CD4-positive, alpha-beta T cell treated with Interleukin-2 at 100 ng/mL for 4 hours (primary cell): ENCODE measurements around the gene SPATA32.
"Not testable (repeated sequence)": the region's sequence is repeated elsewhere in the genome, so short reads cannot be mapped to it uniquely, and the experiment has no call there.

ENCODE experiments used
- DNase-seq: peaks from one replicate; pipeline ENCODE4 v3.0.0-alpha.2; 2020; ENCODE audit warnings: low spot score

Gene SPATA32

DNA sequence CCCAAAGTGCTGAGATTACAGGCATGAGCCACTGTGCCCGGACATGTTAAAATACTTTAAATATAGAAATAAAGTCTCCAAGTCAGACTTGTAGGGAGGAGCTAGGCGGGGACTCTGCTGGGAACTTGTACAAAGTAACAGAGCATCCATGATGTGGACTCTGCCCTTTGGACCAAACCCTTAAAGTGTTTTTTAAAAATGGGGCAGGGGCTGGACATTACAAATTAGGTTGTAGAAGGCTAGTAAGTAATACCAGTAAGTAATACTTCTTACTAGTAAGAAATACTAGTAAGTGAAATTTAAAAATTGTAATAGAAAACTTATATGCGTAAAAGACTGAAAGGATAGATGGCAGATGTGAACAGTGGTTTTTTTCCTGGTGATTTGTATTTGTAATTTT is 9.7 kb upstream of the SPATA32 start:
- no peak for DNase-seq

DNA sequence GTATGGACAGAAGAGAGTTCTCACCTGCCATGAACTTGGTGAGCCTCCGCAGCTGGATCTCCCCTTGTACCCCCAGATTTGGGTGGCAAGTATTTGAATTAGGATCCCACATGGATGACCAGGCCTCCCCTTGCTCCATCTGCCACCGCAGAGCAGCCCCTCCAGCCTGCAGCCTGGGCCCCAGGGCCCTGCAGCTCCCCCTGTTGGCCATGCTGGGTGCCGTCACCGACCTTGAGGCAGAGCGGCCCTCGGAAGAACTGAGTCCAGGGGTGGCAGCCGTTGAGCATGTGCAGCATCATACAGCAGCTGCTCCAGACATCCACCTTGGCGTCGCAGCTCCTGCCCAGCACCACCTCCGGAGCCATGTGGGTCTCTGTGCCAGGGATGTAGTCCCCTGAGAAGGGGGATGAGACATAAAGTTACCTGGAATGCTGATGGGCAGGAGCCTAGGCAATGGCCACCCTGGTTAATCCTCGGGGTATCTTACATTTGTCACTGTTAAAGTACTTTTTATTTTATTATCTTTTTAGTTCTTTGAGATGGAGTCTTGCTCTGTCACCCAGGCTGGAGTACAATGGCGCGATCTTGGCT is 9.0 kb upstream of the SPATA32 start:
- peak; percentile 51 for DNase-seq

DNA sequence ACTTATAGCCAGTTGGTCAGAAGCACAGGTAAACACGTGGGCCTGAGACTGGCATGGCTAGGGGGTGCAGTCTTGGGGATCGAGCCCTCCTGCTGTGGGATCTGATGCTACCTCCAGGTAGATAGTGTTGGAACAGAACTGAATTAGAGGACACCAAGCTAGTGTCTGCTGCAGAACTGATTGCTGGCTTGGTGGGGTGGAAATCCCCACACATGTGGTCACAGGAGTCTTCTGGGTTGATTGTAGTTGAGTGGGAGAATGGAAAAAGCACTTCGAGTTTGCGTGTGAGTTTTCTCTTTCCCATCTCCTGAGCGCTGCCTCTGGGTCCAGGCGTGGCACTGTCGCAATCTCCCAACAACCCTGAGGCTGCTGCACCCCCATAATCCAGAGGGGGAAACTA is 8.0 kb upstream of the SPATA32 start:
- DNase-seq, result no peak

DNA sequence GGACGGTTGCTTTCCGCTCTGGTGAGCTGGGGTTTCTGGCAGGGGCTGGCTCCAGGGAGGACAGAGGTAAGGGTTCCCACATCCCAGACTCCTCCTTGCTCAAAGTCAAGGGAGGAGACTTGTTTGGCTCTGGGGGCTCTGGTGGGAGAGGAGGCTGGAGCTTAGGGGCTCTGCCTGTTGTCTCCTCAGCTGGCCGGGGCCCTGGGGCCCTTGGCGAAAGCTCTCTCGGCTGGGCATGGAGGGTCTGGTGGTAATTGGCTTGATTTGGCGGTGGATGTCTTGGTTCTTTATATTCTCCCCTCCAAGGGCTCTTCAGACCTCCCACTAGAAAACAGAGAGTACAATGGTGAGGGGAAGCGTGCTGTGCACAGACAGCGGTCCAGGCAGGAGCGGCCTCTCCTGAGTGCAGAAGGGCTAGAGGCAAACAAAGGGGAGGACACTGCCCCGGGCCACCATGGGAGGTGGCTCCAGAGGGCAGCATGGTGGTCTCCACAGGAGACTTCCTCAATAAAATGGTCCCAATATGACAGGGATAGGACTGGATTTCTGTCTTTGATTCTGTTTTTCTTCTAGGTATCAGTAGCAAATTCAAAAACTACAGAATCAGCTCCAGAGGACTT is 5.7 kb upstream of the SPATA32 start:
- no peak for DNase-seq

DNA sequence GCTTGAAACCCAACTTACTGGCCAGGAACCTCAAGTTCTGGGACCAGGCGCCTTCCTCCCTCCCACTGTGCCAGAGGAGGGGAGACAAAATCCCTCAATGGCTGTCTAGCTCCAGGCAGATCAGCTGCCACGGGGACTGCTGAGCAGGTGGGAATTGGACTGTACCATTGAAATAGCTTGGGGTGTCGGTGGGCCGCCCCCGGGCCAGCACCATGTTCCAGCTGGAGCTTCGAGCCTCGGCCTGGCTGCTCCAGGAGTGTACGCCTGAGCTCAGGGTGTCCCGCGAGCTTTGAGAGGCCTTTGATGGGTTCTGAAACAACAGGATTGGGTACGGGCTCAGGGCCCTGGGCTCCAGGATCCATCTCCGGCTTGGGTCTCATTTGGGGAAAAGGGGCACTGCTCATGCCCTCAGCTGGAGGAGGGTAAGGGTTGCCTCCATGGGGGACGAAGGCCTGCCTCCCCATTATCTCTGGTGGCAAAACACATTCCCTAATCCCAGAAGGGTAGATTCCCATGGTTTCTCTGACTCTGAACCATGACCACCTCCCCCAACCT is 4.6 kb upstream of the SPATA32 start:
- no peak for DNase-seq

DNA sequence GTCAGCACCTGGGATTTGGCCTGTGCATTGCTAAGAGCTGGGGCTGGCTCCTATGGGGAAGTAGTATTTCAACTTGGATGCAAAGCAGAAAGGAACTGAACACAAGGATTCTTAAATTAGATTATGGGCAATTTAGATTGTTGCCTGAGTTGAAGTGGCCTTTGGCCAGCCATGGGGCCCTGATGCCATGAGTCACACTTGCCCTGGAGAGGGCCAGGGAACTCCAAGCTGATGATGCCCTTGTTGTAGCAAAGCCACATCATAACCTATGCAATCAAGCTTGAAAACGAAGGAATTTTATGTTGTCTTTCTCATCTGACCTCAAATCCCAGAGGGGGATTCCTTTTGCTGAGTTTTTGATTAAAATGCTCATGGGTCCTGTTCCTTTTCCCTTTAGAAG is 3.9 kb upstream of the SPATA32 start:
- no peak for DNase-seq

DNA sequence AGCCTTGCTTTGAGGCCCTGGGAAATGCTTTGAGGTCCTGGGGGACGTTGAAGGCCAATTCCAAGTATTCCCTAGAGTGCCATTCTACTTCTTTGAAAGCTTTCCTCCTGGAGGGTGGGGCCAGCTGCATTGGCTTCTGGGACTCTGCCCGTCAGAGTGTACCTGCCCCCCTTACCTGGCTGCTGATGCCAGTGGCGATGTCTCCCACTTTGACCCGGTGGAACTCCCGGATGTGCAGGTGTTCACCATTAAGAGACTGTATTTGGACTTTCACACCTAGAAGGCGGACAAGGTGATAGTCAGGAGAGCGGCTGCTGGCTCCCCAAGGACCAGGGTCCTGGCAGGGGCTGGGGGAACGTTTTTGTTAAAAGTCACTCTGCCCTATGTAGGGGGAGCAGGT is 3.1 kb upstream of the SPATA32 start:
- DNase-seq, result no peak

DNA sequence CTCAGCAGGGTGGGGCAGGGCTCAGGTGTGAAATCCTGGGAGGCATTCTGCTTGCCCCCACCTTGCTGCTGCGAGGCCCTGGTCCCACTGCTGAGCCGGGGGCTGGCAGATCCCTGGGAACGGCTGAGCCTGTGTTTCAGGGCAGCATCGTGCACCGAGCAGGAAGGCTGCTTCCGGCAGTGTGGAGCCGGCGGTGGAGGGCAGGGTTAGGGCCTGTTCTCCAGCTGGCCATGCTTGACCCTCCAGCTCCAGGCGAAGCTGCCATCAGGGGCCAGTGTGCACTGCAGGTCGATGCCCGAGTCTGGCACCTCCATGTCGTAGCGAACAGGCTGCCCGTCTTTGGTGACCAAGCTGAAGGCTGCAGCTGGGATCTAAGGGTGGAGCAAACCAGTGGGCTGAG is 2.5 kb upstream of the SPATA32 start:
- no peak for DNase-seq

DNA sequence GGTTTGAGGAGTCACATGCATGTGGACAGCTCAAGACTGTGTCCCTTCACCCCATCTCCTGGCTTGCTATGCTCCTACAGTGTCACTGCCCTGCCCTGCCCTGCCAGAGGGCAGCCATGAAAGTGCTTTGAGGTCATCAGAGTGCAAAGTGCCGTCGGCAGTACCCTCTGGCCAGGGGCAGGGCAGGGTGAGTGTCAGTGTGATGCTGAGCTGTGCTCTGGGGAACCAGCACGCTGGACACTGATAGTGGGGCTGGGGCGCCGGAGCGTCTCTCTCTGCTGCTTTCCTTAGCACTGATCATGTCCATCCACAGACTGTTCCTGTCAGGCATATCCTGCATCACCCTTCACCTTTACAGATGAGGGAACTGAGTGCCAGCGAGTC is 1.6 kb upstream of the SPATA32 start:
- DNase-seq, result no peak

DNA sequence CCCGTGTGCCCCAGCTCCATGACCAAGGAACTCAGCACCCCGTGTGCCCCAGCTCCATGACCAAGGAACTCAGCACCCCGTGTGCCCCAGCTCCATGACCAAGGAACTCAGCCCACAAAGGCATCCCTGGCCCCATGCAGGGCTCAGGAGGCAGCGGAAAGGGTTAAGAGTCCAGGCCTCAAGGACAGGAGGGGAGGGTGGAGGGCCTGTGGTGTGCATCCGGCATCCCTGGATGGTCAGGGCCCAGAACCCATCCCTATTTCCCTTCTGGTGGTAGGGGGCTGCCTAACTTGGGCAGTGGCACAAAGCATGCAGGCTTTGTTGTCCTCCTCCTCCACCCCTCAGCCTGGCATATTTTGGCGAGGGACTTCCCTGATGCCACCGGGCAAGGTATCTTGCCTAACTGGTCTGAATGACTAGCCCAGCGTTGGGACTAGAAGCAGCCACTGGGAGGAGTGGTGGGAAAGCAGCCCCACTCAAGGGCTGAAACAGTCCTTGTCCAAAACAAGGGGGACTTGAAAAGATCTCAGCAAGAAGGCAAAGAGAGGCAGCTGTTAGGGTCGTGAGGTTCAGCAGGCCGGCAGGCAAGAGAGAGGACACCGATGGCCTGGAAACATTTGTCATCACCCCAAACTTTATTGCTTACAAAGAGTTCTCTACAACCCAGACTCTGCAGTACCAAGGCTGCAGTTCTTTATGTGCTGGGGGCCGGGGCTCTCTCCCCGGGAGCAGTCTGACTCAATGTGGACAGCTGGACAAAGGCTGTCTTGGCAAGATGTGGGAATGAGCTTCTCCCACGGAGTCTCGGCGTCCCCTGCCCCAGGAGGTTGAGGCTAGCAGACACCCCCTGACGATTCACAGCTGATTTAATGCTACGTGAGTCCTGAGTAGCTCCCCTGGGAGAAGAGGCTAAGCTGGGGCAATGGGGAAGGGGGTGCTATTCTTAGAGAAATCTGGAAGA is 902 bp upstream of the SPATA32 start:
- DNase-seq, result no peak

DNA sequence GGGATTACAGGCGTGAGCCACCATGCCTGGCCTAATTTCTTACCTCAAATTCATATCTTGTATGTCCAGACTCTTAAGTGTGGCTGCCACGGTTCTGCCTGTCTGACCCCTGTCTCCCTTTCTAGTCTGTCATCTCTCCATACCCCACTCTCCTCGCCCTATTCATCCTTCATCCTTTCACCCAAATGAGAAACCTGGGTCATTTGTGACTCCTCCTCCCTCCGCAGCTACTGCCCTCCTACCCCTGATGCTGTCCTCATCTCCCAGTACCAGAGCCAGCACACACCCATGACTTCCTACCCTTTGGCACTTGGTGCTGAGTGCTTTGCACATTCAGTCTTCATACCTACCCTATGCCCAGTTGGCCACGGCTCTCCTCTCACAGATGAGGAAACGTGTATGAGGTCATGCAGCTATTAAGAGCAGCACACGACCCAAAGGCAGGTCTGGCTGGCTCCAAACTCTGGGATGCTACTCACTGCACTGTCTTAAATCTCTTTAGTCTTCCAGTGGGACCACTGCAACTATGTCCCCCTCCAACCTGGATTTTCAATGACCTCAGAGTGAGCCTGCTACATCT is 1.6 kb downstream of the SPATA32 start:
- no peak for DNase-seq

DNA sequence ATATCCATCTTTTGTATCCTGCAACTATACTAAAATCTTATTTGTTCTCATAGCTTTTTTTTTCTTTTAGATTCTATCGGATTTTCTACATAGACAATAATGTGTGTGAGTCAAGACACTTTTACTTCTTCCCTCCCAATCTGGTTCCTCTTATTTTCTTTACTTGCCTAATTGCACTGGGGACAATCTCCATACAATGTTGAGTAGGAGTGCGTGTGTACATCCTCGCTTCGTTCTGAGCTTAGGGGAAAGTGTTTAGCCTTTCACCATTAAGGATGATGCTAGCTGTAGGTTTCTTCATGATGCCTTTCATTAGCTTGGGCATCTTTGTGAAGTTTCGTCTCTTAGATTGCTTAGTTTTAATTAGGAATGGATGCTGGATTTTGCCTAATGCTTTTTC is 2.9 kb downstream of the SPATA32 start:
- no peak for DNase-seq

DNA sequence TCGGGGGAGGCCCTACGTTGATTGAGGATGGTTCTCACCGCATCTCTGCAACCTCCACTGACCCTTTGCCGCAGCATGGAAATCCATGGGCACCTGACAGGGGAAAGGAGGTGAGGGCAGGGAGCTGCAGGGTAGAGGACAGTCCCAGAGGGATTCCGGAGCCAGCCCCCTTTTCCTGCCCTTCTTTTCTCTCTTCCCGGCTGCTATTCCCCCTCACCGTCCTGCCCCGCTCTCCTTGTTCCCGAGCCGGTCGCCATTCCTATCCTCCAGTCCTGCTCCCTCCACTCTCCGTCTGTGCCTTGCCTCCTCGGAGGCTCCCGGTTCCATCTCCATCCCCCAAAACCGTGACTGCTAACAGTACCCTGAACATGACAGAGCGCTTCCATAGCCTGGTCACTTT is 4.8 kb downstream of the SPATA32 start:
- DNase-seq, result no peak

DNA sequence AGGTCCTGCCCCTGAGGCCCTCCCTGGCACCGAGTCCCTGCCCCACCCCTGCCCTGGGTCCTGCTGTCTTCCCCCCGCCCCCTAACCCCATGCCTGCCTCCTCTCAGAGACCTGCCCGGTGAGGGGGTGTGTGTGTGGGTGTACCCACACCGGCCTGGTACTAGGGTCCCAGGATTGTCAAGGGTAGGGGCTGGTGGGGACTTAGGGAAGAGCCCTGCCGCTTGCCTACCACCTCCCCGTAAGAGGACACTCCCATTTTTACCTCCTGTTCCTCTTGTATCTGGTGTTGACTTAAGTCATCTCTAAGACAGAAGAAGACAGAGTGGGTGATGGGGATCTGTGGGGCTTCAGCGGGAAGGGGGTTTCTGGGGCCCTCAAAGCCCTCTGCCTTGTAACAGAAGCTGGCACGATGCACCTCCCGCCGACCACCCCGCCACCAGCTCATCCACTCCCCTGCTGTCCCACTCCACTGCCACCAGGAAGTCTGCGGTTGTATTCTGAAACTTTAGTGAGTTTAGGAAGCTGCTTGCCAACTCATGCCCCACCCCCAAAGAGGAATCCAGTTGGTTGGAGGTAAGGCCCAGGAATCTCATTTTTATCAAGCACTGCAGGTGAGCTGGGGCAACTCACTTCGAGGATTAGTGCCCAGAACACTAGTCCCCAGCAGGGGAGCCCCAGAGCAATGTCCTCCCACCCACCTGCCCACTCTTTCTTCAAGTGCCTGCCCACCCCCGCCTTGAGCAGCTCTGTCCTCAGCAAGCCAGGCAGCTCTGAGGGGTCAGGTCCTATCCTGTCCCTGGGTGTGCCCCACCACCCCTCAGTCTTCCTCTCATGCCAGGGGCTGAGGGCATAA is 5.6 kb downstream of the SPATA32 start:
- no peak for DNase-seq

DNA sequence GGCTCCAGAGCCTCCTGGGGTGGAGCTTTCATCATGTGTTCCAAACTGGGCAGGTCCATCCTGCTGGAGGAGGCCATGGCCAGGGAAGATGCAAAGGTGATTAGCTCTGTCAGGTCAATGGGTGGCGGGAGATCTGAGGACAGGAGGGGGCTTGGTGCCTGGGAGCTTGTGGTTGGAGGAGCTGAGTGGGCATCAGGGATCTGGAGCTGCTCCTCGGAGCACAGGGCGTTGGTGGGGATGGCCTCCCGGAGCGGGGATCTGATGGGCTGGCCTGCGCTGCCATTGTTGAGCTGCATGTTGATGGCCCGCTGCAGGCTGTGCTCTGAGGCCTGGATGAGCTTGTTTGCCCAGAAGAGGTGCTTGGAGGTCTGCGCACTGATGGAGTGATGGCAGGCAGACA is 6.5 kb downstream of the SPATA32 start:
- DNase-seq, result no peak

DNA sequence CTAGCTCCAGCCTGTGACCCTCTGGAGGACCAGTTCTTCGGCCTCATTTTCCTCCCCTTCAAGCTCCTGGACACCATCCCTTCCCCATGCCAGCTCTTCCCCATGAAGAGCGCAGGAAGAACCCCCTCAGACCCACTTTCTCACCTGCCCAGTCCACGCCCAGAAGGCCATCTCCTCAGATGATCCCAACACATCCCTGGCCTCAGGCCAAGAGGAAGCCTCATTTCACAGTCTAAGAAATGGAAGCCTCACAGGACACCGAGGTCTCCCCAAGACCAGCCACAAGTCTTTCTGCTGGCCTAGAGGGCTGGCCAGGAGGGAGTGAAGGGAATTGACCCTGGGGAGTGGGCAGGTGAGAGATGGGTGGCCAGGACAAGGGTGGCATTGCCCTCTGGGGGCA is 8.0 kb downstream of the SPATA32 start:
- no peak for DNase-seq

DNA sequence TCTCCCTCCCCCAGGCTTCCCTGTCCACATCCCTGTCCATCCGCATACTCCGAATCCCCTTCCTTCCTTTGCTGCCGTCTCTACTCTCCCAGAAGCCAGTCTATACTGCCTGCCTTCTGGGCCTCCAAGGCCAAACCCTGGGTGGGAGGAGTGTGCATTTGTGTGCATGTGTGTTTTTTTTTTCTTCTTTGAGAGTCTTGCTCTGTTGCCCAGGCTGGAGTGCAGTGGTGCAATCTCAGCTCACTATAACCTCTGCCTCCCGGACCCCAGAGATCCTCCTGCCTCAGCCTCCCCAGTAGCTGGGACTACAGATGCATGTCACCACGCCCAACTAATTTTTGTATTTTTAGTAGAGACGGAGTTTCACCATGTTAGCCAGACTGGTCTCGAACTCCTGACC is 8.7 kb downstream of the SPATA32 start:
- not testable (repeated sequence) for DNase-seq

DNA sequence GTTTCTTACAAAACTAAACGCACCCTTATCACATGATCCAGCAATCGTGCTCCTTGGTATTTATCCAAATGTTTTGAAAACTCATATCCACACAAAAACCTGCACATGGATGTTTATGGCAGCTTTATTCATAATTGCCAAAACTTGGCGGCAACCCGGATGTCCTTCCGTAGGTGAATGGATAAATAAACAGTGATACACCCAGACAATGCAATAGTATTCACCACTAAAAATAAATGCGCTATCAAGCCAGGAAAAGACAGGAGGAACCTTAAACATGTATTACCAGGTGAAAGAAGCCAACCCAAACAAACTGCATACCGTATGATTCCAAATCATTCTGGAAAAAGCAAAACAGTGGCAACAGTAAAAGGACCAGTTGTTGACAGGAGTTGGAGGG is 10.0 kb downstream of the SPATA32 start:
- DNase-seq, result no peak

DNA sequence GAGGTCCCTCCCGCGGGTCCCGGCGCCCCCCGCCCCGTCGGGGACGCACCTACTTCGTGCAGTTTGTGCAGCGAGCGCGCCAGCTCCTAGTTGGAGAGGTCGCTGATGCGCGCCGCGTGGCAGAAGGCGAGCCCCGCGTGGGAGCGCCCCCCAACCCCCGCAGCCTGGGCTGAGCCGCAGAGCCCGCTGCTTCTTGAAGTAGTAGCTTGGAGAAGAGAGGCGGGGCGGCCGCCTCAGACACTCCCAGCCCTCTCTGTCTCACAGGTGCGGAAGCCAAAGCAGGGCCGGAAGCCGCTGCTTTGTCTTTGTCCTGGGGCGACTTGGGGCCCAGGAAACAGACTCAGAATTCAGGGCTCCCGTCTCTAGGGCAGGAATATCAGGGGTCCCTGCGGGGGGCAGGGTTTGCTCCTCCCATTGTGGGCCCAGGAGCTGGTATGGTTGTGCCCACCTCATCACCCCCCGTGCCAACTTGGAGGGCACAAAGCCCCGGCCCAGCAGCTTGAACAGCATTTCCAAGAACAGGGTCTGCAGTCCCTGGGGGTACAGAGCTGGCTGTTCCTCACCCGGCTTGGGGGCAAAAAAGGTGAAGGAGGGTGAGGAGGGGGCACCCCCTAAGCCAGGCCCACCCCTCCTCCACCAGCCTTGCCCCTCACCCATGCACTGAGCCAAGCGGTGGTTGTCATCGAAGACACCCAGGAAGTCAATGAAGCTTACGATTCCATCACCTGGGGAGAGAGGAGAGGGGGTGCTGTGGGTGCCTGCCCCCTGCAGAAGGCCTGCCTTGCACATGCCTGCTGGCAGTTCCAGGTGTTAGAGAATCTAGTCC is 13.5 kb downstream of the SPATA32 start:
- DNase-seq, result peak; percentile 81

DNA sequence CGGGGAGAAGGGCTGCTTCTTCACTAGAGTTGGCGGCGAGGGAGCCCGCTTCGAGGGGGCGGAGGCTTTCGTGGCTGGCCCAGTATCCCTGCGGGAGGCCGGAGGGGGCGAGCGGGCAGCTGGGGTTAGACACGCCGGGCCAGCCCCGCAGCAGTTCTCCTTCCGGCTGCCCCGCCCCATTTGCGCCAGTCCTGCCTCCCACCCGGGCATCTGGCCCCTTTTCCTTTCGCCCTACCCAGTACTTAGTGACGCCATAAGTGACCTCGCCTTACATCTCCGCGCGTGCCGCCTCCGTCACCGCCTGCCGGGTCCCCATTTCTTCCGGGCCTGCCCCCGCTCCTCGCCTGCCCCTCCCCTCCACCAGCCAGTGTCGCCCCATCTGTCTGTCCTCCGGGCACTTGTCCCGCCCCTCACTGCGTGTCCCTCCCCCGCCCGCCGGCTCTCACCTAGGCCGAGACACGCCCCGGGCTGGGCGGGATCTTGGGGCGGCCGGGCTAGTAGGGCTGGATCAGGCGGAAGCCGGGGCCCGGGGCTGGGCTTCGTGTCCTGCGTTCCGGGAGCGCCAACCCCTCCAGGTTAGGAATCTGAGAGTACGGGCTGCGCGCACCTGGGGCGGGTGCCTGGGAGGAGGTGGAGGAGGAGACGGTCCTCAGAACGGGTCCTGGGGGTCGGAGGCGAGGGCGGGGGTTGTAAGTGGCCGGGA is 14.3 kb downstream of the SPATA32 start:
- peak; percentile 96 for DNase-seq
